GM21786 (cell line): ENCODE data around the gene TTLL10.

Experiments used
- ATAC-seq: cut with Tn5 transposase; IDR thresholded peaks from one replicate; pipeline ENCODE4 v1.9.1; 2021; ENCODE audit not compliant: unreplicated experiment

Gene TTLL10

GRCh38 chr1:1232208-1232795, 58.6 kb downstream of the TTLL10 start, which contains the start of gene B3GALT6:
Gene B3GALT6, plus strand, starts transcription at chr1:1232237. Its CDS starts 42 bp downstream, at chr1:1232279.
- no peak for ATAC-seq

- no peak for ATAC-seq
Measured at GRCh38 chr1:1232796-1233566, 59.3 kb downstream of the TTLL10 start.

- no peak for ATAC-seq
Measured at GRCh38 chr1:1233567-1233892, 59.9 kb downstream of the TTLL10 start.

GRCh38 chr1:1234180-1234808, 60.6 kb downstream of the TTLL10 start:
- no peak for ATAC-seq

GRCh38 chr1:1235016-1235744, 61.5 kb downstream of the TTLL10 start:
- ATAC-seq: no peak

GRCh38 chr1:1236176-1236763, 62.6 kb downstream of the TTLL10 start:
- no peak for ATAC-seq

- no peak for ATAC-seq
Measured at GRCh38 chr1:1236945-1237873, 63.5 kb downstream of the TTLL10 start.

- ATAC-seq: no peak
Measured at GRCh38 chr1:1237874-1238701, 64.4 kb downstream of the TTLL10 start.

GRCh38 chr1:1238702-1239178, 65.1 kb downstream of the TTLL10 start:
- ATAC-seq: no peak

GRCh38 chr1:1239227-1239613, 65.5 kb downstream of the TTLL10 start:
- no peak for ATAC-seq

- ATAC-seq: no peak
Measured at GRCh38 chr1:1239614-1240347, 66.1 kb downstream of the TTLL10 start.

GRCh38 chr1:1240348-1240732, 66.7 kb downstream of the TTLL10 start:
- no peak for ATAC-seq

- no peak for ATAC-seq
Measured at GRCh38 chr1:1240822-1241587, 67.3 kb downstream of the TTLL10 start.

- ATAC-seq: no peak
Measured at GRCh38 chr1:1241588-1242219, 68.0 kb downstream of the TTLL10 start.

- ATAC-seq: no peak
Measured at GRCh38 chr1:1242461-1243265, 69.0 kb downstream of the TTLL10 start.

GRCh38 chr1:1243266-1243660, 69.6 kb downstream of the TTLL10 start:
- no peak for ATAC-seq

GRCh38 chr1:1243807-1244191, 70.1 kb downstream of the TTLL10 start:
- ATAC-seq: no peak
